ENCODE results near the gene FAM53A.

DNA sequence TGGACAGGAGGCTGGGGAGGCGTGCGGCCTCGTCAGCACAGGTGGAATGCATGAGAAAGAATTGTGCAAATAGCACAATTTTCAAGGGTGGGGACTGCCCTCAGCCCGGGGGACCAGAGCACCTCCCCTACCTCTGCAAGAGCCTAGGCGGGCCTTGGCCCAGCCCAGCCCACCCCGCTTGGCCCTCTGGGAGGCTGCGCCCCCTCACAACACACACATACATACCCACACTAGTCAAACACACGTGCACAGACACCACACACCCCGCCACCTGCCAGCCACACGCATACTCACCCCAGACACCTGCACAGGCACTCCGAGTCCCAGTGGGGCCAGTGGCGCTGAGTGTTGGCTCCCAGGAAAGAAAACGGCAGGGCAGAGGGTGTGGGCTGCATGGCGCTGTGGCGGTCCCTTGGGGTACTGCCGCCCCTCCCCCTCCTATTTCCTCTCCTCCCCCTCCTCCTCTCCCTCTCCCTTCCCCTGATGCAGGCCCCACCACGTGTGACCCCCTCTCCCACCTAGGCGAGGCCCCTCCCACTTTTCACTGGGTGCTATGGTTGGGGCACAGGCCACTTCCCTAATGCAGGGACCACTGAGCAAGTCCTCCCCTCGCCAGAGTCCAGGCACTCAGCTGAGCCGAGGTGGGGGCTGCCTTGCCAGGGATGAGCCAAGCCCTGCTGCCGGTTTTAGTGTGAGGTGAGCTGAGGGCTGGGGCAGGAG, 84.5 kb downstream of the FAM53A start:
- TF ChIP-seq, protein P1, sequence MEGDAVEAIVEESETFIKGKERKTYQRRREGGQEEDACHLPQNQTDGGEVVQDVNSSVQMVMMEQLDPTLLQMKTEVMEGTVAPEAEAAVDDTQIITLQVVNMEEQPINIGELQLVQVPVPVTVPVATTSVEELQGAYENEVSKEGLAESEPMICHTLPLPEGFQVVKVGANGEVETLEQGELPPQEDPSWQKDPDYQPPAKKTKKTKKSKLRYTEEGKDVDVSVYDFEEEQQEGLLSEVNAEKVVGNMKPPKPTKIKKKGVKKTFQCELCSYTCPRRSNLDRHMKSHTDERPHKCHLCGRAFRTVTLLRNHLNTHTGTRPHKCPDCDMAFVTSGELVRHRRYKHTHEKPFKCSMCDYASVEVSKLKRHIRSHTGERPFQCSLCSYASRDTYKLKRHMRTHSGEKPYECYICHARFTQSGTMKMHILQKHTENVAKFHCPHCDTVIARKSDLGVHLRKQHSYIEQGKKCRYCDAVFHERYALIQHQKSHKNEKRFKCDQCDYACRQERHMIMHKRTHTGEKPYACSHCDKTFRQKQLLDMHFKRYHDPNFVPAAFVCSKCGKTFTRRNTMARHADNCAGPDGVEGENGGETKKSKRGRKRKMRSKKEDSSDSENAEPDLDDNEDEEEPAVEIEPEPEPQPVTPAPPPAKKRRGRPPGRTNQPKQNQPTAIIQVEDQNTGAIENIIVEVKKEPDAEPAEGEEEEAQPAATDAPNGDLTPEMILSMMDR (IDR thresholded peaks at IDR 0.05): no peak
- TF ChIP-seq ZFX (IDR thresholded peaks at IDR 0.05; ENCODE audit: borderline replicate concordance): no peak
